CD4-positive, alpha-beta T cell treated with Interleukin-21 for 1 hour (primary cell): ENCODE data around the gene CTNNAL1.
"Not testable (repeated sequence)": the region's sequence is repeated elsewhere in the genome, so short reads cannot be mapped to it uniquely, and the experiment has no call there.

ENCODE experiments used
- DNase-seq: peaks from one replicate; pipeline ENCODE4 v3.0.0-alpha.2; 2020

CTNNAL1 gene

DNA sequence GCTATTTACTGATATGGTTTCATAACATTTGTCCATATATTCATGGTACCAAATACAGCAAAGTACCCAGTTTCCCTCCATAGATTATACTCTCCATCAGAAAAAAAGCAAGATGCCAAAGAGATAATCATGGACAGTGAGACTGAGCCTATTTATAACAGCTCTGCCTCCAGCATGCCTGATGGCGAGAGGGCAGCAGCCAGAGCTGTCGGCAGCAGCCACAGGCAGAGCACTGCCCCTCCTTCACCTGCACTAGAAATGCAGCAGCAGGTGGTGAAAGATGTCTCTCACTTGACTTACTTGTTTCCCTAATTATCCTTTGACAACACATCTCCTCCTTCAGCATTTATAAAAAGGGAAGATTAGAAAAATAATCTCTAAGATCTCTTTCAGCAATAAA lies 32.4 kb downstream of the CTNNAL1 start:
- DNase-seq = no peak

DNA sequence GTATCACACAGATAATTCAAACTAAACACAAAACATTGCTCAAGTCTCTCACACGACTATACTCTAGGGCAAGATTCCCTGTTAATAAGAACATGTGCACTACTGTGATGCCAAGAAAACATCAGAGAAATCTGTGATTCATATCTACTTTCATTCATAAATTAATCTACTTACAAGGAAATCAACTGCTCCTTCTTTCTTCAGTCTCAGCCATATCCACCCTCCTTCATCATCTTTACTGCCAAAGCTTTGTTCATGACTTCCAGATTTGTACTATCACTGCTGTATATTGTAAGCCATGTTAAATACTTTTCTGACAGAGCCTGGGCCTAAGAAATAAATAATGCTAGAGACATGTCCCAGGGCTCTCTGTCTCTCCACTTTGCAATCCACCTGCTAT lies 35.1 kb downstream of the CTNNAL1 start:
- DNase-seq = no peak

DNA sequence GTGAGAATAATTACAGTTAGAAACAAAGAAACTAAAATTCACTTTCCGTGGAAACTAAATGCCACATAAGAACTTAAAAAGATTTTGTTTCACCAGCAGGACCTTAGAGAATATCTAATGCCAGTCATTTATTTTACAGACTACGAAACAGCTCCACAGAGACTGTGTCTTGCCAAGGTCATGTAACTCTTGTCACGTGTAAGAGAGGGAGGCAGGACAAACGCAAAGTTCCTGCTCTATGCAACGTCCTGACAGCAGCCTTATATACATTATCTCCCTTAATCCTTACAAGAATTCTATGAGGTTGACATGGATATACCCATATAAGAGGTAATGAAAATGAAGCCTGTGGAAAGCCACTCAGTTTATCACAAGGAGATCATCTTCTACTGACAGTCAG lies 39.4 kb downstream of the CTNNAL1 start:
- no peak for DNase-seq

DNA sequence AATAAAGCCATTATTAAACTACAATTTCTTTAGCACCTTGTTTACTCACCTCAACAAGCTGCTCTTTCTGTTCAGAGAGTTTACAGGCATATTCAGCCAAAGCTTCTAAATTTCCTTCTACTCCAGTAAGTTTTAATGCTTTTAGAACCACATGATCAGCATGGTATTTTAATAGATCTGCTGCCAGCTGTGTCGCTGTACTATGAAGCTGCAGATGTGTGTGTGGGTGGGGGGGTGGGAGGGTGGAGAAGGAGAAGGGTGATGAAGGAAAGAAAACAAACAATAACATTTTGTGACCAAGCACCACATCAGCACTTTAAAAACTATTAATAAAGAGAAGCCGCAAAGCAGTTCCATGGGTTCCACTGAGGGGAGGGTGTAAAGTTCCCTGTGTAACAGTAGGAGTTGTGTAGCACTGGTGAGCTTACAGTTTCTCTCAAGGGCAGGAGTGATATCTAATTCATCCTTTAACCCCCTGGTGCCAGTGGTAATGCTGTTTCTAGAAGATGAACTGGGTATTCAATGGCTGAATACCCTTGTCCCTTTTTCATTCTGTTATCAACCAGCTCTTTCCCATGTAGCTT lies 40.6 kb downstream of the CTNNAL1 start:
- DNase-seq = no peak

DNA sequence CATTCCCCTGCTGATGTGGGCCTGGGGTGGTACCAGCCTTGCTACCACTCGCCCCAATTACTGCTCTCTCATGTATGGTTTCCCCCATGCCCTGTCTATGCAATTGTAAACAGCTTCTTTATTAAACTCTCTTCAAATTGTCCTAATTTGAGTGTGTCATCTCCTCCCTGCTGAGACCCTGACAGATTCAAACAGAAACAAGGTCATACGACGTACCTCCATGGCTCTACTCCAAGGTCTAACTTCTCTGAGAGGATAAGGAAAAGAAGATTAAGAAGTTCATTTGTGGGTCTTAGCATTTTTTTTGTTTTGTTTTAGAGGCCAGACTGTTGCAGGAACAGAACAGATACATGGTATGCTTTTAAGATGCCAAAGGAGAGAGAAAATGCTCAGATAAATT lies 41.1 kb downstream of the CTNNAL1 start:
- DNase-seq = no peak

DNA sequence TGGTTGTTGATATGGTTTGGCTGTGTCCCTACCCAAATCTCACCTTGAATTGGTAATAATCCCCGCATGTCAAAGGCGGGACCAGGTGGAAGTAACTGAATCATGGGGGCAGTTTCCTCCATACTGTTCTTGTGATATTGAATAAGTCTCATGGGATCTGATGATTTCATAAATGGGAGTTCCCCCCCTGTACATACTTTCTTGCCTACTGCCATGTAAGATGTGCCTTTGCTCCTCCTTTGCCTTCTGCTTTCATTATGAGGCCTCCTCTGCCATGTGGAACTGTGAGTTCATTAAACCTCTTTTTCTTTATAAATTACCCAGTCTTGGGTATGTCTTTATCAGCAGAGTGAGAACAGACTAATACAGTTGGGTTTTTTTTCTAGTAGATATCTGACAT lies 41.9 kb downstream of the CTNNAL1 start:
- DNase-seq = not testable (repeated sequence)

DNA sequence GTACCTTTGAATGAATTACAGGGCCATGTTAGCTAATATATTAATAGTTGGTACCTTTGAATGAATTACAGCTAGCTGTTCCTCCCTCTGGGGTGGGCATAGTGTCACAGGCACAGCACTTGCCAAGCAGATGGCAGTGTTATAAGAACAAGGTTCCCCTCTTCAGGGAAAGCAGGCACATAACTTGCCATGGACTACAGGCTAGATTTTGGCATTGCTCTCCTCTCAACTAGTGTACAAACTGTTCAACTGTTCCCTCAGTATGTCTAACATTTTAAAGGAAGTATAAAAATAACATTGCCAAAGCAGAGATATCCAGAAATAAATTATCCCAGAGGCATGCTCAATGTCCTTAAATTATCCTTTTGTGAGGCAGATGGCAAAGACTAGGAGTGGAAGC lies 45.4 kb downstream of the CTNNAL1 start:
- no peak for DNase-seq

DNA sequence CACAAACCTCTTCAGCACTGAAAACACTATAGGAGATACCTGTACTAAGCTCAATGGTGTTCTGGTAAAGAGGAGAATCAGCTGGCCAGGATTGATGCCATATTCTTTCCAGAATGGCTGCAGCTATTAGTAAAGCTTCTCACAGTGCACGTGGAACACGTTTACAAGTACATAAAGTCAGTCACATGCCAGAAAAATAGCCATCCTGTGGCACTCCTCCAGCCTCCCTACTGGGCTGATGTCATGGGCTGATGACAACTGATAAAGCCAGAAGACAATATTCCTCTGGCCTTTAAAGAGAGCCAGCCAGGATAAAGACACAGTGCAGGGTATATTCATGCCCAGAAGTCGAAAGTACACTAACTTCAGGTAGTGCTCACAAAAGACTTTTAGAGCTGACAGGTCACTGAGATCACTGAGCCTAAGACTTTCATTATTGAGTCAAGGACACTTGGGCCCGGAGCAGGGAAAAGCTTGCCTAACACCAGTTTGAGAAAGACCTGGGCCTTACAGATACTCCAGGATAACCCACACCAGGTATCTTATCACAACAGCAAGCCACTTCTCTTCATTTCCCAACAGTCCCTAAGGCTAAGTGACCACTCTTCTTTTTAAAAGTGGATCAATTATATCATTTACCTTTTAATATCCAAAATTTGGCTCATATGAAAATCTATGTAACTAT lies 49.7 kb downstream of the CTNNAL1 start:
- DNase-seq = no peak

DNA sequence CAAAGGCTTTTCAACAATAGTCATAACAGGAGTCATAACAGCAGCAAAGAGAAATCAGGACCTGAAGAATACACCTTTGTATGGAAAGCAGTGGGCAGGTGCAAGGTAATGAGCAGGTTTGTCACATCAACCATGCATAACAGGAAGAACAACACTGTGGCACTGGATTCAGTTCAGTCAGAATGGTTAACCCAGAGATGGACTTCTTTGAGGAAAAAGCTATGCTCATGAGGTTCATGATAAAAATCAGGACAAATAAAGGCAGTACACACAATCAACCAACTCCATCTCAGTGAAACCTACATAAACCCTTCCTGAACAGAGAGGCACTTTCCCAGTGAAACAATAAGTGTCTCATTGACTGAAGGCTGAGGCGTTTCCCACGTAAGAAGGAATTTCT lies 52.1 kb downstream of the CTNNAL1 start:
- DNase-seq = no peak

DNA sequence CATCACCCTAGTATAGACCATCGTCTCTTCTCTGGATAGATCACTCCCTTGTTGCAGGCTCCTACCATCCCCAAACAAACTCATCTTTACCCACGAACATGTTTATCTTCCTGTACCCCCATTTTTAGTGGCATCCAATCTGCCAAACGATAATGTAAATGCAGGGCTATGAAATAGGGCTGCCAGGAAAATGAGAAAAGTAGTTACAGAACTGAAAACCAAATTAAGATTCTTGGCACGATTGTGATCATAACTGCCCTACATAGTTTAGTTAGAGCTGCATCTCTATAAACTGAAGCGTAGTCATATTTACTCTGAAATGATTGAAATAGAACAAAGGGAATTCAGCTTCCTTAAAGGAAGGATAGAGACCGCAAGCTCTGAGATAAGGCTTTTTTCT lies 53.0 kb downstream of the CTNNAL1 start:
- DNase-seq = no peak

DNA sequence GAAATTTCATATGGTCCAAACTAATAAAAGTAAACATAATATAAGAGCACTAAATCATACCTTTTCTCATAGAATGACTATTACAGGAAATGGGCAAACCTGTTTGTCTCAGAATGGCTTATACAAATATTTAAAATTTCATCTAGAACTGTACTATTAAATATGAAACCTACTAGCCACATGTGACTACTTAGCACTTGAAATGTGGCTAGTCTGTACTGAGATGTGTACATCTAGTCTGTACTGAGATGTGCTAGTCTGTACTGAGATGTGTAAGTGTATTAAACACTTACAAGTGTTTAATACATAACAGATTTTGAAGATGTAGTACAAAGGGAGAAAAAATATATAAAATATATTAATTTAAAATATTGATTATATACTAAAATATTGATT lies 56.7 kb downstream of the CTNNAL1 start:
- no peak for DNase-seq

DNA sequence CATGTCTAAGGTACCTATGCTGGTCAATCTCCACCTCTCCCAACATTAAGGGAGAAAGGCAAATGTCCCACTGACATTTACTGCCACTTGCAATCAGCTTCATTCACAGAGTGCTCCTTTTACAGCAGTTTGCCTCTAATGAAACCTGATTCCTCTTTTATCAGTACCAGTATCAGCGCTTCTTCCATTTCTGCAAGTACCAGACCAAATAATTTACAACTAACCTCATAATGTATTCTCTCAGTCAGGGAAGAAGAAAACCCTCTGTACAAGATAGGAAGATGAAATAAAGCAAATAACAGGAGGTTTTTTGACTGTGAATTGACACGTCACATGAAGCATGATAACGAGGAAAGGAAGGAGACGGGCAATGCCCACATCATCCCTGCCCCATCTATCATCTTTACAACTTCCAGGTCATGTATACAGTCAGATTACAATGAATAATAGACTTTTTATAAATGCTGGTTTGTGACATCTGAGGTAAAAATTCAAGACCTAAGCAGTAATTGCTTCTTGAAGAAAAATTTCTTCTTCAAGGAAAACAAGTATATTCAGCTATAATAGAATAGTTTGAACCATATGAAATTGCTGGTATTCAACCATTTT lies 57.2 kb downstream of the CTNNAL1 start:
- DNase-seq = no peak

DNA sequence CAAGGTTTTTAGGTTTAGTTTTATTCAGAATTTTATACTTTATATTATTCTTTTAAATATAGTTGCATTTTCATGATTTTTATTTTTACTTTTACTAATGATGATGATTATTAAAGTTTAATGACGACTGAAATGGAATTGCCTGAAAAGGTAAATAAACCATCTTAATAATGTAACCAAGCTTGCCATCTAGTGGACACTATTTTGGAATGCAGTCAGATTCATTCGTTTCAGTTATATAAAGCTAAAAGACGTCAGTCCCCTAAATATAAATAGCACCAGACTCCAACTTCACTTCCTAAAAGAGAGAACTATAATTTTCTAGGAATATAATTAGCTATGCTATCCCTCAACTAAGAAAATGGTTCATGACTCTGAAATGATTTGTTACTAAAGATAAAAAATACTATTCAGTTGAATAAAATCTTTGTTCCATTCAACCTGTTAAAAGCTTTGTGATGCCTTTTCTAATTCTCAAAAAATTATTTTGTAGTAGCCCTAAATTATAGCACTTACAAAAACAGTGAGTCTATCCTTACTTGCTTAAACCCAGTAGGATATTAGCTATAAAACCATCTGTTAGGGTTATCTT lies 59.2 kb downstream of the CTNNAL1 start:
- peak; percentile 46 for DNase-seq

DNA sequence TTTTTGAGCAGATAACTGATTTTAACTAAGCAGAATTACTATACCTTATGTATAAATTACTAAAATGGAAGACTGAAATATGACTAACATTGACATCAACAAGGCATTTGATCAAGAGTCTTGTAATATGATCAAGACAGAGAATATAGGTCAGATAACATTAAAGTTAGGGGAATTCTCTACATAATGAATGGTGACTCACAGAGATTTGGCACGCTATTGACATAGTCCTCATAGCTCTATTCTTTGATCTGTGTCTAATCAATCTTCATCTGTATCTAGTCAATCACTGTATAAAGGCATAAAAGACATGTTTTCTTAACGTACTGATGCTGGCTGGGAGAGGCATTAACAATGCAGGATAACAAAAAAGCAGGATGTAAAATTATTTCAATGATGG lies 61.7 kb downstream of the CTNNAL1 start:
- DNase-seq = no peak

DNA sequence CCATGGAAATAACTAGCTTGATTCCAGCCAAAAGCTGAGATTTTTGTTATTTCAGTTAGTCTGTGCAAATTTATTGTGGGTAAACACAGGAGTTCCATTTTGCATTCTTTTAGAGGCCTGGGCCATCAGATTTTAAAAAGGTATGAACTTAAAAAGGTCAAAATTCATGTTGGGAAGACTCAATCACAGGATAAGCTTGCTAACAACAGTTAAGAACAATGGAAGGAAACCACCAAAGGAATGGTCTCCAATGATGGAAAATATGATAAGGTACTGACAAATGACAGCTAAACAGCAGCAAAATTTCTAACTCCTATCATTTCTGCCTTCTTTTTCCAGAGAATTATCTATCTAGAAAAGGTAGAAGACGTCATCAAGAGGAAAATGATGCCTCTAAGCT lies 63.1 kb downstream of the CTNNAL1 start:
- DNase-seq = no peak

DNA sequence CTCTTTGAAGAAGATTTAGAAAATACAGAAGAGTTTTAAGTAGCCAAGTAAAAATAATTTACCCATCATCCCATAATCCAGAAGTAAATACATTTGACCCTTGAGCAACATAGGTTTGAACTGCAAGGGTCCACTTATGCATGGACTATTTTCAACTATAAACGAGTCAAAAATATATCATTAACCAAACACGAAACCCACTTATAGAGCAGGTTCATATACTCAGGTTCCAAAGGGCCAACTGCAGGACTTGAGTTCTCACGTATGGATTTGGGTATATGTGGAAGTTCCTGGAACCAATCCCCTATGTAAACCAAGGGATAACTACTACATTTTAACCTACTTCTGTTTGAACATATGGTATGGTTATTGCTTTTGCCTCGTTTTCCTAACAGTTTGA lies 73.3 kb downstream of the CTNNAL1 start:
- no peak for DNase-seq

DNA sequence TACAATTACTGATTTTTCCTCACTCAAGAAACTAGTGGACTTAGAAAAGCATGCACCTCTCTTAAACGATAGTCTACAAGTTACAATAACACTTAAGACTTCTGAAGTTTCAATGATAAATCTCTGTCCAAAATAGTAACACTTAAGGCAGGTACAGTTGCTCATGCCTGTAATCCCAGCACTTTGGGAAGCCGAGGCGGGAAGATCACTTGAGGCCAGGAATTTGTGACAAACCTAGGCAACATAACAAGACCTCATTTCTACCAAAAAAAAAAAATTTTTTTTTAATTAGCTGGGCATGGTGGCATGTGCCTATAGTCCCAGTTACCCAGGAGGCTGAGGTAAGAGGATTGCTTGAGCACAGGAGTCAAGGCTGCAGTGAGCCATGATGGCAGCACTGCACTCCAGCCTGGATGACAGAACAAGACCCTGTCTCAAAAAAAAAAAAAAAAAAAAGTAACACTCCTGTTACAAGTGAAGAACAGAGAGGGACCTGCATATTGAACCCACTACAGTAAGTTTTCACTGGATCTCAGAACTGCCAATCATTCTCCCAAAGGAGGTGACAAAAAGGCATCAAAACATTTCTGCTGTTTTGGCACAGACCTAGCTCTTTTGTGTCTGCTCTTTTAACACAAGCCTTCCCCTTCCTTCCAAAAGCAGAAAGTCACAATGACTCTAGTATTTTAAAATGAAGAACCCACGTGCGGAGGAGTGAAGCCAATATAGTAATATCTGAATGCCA lies 75.6 kb downstream of the CTNNAL1 start:
- DNase-seq = no peak

DNA sequence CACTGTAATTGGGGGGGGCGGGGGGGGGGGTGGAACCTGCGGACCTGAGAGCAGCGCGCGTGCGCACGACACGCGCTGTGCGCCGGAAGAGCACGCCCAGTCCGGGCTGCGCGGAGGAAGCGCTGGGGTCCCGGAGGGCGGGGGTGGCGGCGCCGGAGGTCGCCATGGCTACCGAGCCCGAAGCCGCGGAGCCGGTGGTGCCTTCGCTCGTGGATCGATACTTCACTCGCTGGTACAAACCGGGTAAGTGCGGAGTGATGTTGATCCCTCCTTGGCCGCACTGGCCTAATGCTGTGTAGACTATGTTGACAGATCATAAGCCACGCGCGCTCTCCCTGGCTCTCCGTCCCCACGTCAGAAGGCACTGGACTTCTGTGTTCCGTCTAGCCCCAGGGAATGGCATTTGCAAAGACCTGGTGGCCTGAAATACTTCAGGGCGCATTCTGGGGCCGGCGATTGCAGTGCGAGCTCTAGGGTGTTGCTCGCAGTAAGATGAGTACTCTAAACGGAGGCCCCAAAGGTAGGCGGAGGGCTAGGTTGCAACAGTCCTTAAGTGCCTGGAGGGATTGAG lies 78.9 kb downstream of the CTNNAL1 start, which contains the start of gene ABITRAM:
Gene ABITRAM (plus strand): TSS at position 78 of the 571 bp plus-strand sequence. CDS start 87 bp downstream, at position 165.
- peak; percentile 84 for DNase-seq

DNA sequence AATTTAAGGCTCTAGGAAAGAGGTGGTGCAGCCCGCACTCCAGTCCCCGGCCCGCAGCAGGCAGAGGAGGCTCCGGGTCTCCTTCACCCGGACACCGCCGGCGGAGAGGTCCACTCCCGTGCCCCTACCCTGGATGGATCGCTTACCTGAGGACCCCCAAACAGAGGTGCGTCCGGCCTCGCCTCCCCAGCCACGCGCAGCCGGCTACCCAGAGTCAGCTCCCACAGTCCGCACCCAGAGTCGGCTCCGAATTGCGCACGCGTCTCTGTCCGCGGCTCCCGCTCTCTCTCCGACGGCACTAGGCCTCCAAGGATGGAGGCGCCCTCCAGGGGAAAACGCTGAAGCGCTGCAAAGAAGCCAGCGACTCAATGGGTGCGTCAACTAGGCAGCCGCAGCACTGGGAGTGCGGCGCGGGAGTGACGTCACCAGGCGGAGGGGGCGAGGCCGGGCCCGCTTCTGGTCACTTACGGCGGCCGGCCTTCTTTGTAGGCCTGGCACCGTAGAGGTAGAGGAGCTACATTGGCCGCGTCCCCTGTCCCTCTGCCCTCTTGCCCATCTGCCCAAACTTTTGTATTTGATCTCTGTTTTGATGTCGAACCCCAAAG lies 79.5 kb downstream of the CTNNAL1 start, which contains the start of gene ELP1:
Gene ELP1 (minus strand): TSS at position 407 of the 605 bp plus-strand sequence. CDS start 2,978 bp downstream, outside the sequence.
- peak; percentile 94 for DNase-seq

DNA sequence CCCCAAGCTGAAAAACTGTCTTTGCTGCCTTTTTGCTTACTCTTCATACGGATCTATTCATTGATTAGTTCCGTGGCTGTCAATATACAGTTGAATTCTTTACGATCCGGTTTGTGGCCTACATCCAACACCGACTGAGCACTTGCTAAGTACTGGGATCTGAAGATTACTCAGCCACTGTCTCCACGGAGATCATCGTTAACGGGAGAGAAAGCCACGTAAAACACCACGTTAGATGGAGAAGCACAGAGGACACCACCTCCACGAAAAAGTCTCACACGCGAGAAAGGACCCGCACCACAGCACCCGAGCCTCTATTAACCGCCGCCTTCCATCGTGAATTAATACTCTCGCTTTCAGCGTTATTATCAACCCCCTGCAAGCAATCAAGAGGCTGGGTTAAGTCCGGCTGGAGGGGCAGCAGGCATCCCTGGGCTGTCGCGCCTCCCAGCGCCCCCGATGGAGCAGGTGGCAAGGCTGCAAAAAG lies 80.0 kb downstream of the CTNNAL1 start:
- no peak for DNase-seq

DNA sequence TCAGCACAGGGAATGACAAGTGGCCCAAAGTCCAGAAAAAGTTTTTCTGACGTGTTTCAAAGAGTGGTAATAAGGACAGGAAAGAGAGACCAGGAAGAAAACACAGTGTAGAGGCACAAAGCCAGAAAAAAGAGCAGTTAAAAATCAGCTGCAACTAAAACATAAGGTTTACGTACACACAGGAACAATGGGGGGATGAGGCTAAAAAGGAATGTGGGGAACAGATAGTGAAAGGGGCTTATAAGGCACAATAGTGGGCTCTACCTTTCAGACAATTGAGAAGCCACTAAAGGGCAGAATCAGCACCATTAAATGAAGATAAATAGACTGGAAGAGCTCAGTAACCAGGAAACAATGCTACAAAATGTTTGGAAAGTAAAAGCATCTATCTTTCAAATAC lies 84.9 kb downstream of the CTNNAL1 start:
- no peak for DNase-seq

DNA sequence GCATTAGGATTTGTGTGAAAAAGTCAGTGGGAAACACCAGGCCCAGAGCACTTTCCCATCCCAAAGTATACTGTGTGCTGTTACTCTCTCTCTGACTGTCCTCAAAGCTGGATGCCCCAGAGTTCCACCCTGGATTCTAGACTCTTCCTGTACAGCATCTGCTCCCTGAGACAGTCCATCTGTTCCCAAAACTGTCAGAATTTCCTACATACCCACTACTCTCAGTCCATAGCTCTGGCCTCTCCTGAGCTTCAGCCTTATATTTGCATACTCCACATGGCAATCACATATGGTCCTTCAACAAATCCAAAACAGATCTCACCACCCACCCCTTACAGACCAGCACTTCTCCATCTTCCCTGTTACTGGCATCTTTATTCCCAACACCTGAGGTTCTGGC lies 88.8 kb downstream of the CTNNAL1 start:
- no peak for DNase-seq
